ENCODE results near the gene PSME3.

PSME3 gene

DNA sequence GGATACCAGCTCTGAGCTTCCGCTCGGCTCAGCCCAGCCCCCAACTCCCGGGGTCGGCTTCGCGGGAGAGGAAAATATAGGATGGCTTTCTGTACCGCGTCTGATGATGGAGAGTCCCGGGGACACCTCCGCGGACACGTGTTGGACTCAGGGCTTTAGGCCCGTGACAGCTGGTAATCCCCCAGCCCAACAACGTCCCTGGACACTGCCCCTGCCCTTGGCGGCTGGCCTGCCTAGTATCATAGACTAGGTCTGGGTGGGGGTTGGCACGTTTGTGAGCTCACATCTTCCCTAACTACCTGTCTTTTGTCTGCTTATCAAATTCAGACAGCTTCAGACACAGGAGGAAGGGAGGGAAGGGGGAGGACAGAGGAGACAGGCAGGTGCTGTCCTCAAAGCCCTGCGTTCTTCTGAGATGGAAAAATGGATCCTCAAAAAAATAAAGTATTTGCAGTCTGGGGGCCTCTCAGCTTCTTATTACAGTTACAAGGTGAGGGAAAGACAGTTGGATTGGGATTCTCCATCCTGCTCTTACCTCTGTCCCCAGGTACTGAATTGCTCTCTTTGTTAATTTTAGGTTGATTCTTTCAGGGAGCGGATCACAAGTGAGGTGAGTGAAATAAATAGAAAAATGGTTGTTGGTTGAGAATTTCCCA lies 698 bp downstream of the PSME3 start:
- CTCF ChIA-PET, result interaction anchor here (0.6 to 10.5 kb wide), 9 partner anchors 9 to 341 kb away, joined by 3 to 133 read pairs (median 5); partner anchors contain the start of genes AOC2 and BECN1
- POLR2A ChIA-PET, result interaction anchor here (2.0 kb wide), 1 partner anchor 10 kb away, joined by 5 read pairs; the partner anchor contains the start of gene BECN1
- peak overlapping the region; percentile 94 for H3K4me3 ChIP-seq (ENCODE audit: low read depth, low read length)
- TF ChIP-seq, protein P1, sequence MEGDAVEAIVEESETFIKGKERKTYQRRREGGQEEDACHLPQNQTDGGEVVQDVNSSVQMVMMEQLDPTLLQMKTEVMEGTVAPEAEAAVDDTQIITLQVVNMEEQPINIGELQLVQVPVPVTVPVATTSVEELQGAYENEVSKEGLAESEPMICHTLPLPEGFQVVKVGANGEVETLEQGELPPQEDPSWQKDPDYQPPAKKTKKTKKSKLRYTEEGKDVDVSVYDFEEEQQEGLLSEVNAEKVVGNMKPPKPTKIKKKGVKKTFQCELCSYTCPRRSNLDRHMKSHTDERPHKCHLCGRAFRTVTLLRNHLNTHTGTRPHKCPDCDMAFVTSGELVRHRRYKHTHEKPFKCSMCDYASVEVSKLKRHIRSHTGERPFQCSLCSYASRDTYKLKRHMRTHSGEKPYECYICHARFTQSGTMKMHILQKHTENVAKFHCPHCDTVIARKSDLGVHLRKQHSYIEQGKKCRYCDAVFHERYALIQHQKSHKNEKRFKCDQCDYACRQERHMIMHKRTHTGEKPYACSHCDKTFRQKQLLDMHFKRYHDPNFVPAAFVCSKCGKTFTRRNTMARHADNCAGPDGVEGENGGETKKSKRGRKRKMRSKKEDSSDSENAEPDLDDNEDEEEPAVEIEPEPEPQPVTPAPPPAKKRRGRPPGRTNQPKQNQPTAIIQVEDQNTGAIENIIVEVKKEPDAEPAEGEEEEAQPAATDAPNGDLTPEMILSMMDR (IDR thresholded peaks at IDR 0.05; ENCODE audit: insufficient read depth, low read length, missing control alignments), result no peak
- no peak for DNase-seq (ENCODE audit: low read depth, low spot score)

GRCh38 chr17:42835732-42836131 lies 2.5 kb downstream of the PSME3 start:
- POLR2A ChIA-PET, result no interaction called here
- TF ChIP-seq, protein P1 (IDR thresholded peaks at IDR 0.05; ENCODE audit: insufficient read depth, low read length, missing control alignments), result no peak
- no peak for DNase-seq (ENCODE audit: low read depth, low spot score)
- CTCF ChIA-PET, result interaction anchor here (1.8 to 10.5 kb wide), 5 partner anchors 7 to 102 kb away, joined by 5 to 133 read pairs (median 14); partner anchors contain the start of genes AOC2 and BECN1
- H3K4me3 ChIP-seq (ENCODE audit: low read depth, low read length), result no peak overlapping the region

- H3K4me3 ChIP-seq (ENCODE audit: low read depth, low read length), result no peak overlapping the region
- no peak for DNase-seq (ENCODE audit: low read depth, low spot score)
- POLR2A ChIA-PET, result interaction anchor here (1.3 to 2.0 kb wide), 2 partner anchors 87 to 156 kb away, joined by 4 to 5 read pairs; partner anchors contain the start of gene RPL27
- TF ChIP-seq, protein P1 (IDR thresholded peaks at IDR 0.05; ENCODE audit: insufficient read depth, low read length, missing control alignments), result no peak
- CTCF ChIA-PET, result interaction anchor here (0.8 to 8.8 kb wide), 20 partner anchors 9 to 168 kb away, joined by 3 to 241 read pairs (median 6); partner anchors contain the start of genes BECN1, PSME3 and RPL27
These were observed 8.9 kb downstream of the PSME3 start for GRCh38 chr17:42841975-42842685.

- ChIA-PET POLR2A (interaction anchor here (0.9 to 2.0 kb wide), 2 partner anchors 20 to 86 kb away, joined by 3 to 5 read pairs; partner anchors contain the start of gene BECN1), CTCF (interaction anchor here (0.7 to 8.8 kb wide), 32 partner anchors 9 to 285 kb away, joined by 3 to 241 read pairs (median 4); partner anchors contain the start of genes BECN1, PSME3 and RPL27)
- no peak for DNase-seq (ENCODE audit: low read depth, low spot score)
- H3K4me3 ChIP-seq (ENCODE audit: low read depth, low read length), result no peak overlapping the region
- TF ChIP-seq, protein P1 (IDR thresholded peaks at IDR 0.05; ENCODE audit: insufficient read depth, low read length, missing control alignments), result peak; percentile 94
These were observed 10.2 kb downstream of the PSME3 start for GRCh38 chr17:42843358-42843934.

DNA sequence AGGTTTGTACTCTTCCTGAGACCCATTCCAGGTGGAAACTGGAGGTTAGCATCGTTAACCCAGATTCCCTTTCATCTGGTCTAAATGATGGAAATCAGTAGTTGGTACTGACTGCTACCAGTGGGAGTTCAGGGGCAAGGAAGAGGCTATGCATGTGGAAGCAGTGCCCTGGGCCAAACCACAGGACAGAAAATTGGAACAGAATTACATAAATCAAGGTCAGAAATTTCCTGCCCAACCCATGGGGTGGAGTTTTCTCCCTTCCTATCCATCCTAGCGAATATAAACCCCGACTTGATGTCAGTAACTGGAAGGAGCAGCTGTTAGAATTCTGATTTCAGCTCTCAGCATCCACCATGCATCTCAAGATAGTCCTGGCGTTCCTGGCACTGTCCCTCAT lies 11.1 kb downstream of the PSME3 start, which contains the start of gene AOC2:
AOC2 (plus strand) TSS at position 310 of the 400 bp plus-strand sequence; CDS start at position 357, 47 bp downstream.
- ChIA-PET POLR2A (no interaction called here), CTCF (interaction anchor here (0.6 to 8.8 kb wide), 20 partner anchors 9 to 218 kb away, joined by 3 to 241 read pairs (median 6); partner anchors contain the start of genes BECN1, PSME3 and RPL27)
- no peak for DNase-seq (ENCODE audit: low read depth, low spot score)
- H3K4me3 ChIP-seq (ENCODE audit: low read depth, low read length), result no peak within 1 kb of the TSS
- TF ChIP-seq, protein P1 (IDR thresholded peaks at IDR 0.05; ENCODE audit: insufficient read depth, low read length, missing control alignments), result no peak
